NCI-H1694 (cell line): ENCODE data around the gene RBM47.
"Not testable (repeated sequence)": the region's sequence is repeated elsewhere in the genome, so short reads cannot be mapped to it uniquely, and the experiment has no call there.

Experiments used
- DNase-seq: peaks from one replicate; lab custom pipeline; 2025; lab: John Stamatoyannopoulos, UW

The RBM47 gene

GRCh38 chr4:40629401-40630334 is at the start of gene RBM47:
TSS of gene RBM47 (minus strand) at chr4:40629864. CDS start at chr4:40438893, 190,971 bp downstream.
- no peak for DNase-seq

DNA sequence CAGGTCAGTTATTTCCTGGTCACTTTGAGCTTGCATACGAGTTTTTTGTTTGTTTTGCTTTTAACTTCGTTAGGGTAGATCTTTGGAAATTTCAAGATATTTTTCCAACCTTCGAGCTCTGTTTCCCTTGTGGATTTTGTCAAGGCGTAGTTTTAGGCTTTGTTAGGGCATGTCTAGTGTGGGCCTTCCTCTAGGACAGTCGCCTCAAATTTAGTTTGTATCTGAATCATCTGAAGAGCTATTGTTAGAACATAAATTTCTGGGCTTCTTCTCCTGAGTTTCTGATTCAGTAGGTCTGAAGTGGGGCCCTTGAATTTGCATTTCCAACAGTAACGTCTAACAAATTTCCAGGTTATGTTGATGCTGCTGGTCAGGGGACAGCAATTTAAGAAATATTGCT is 48.8 kb upstream of the RBM47 start:
- DNase-seq = no peak

DNA sequence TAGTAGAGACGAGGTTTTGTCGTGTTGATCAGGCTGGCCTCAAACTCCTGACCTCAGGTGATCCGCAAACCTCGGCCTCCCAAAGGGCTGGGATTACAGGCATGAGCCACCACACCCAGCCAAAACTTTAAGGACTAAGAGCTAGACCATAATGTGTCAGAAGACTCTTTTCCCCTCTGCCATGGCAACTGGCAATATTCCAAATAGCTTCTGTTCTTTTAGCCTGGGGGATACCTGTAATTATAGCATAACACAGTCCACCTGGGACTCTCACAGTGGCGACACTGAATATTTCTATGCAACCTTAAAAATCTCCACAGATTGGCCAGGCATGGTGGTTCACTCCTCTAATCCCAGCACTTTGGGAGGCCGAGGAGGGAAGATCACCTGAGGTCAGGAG is 45.5 kb upstream of the RBM47 start:
- DNase-seq = no peak

DNA sequence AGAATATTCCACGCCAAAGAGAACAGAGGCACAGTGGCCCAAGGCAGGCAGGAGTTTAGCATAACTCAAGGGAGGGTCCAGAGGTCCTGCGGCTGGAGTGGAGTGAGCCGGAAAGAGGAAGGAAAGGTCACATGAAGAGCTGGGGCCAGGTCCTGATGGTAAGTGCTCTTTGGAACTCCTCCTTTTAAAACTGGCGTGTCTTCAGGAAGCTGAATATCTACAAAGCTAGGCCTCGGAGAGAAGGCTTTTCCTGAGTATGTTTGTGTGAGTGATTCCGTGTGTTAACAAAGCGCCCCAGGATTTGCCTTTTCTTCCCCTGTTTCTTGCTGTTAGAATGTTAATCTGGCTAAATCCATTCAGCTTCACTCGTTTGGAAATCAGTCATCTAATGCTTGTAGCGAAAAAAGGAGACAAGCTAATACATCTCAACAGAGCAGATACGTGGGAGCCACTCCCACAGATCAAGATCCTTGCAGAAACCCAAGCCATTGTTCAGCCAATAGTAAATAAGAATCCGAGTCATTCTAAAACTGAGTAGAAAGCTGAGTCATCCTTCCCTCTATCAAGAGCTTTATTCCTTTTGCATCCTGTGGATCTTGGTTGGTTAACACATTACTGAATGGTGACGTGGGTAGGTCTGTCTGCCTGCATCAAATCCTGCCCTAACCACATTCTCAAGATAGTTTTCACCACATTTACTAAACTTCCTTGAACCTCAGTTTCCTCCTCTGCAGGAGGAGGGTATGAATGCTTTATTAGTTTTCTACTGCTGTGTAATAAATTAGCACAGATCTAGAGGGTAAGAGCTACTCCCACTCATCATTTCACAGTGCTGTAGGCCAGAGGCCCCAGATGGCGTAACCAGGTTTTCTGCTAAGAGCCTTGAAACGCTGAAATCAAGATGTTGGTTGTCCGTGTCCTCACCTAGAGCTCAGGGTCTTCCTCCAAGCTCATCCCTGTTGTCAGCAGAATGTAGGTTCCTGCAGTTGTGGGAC is 43.2 kb upstream of the RBM47 start:
- DNase-seq = no peak

DNA sequence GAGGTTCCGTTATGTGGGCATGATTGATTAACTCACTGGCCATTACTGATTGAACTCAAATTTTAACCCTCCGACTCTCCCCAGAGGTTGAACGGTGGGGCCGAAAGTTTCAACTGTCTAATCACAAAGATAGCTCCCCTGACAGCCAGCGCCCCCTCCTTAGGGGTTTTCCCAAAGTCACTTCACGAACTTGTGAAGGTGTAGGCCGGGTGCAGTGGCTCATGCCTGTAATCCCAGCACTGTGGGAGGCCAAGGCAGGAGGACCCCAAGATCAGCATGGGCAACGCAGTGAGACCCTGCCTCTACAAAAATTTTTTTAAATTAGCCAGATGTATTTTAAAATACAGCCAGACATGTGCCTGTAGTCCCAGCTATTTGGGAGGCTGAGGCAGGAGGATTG is 39.8 kb upstream of the RBM47 start:
- DNase-seq = no peak

DNA sequence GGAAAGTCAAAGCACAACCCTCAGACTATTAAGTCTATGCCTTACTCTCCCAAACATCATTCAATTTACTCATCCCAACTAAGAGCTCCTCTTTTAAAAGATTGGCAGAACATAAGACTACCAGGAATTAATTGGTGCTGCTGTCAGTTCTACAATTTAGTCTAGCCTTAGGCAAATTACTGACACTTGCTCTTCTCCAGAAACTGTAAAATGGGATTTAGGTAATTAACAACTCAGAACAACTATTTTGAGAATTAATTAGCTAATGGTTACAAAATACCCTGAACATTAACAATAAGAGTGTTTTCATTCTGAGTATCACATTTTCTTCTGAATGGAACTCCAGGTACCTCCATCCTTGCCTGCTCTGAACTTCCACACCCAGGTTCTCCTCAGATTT is 36.2 kb upstream of the RBM47 start:
- DNase-seq = no peak

GRCh38 chr4:40662962-40663604 is 33.4 kb upstream of the RBM47 start:
- DNase-seq = no peak

- DNase-seq = no peak
Measured at GRCh38 chr4:40661803-40662202, 32.1 kb upstream of the RBM47 start.

DNA sequence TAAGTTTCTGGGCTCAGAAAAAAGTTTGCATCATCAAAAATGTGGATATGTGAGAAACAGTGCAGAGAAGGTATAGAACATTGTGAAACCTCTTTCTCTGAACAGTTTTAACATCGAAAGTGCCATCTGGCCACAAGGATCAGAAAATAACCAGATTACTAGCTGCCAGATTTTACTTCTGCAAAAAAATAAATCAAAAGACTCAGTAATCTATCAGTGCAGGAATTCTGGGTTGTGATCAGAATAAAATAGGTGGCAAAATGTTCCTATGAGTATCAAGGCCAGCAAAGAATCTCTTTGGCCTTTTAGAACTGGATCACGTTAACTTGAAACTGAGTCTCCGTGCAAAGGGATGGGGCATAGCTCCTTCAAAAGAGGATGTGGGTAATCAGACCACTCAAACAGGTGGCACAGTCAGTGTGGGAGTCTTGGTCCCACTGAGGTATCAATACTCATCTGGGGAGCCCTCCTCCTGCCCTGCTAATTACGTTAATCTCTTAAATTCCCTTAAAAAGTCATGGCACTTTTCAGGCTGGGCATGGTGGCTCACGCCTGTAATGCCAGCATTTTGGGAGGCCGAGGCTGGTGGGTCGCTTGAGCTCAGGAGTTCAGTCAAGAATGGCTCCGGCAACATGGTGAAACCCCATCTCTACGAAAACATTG is 26.7 kb upstream of the RBM47 start:
- DNase-seq = no peak

DNA sequence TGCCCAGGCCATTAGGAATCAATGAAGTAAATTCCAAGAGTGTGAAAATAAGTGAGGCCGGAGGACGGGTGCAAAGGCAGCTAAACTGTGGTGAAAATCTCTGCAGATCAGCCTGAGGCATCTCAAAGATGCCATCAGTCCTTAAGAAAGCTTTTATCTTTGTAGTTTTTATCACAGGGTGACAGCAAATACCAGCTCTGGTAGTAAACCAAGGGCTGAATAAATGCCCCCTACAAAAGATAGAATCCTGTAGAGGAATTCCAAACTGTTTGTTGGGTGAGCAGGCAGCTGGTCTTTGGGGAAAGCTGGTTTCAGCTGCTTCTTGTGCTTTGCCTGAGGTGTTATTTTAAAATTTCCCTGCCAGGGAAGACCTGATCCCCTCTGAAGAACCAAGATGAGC is 21.6 kb upstream of the RBM47 start:
- no peak for DNase-seq

GRCh38 chr4:40649321-40649720 is 19.7 kb upstream of the RBM47 start:
- DNase-seq = no peak

- no peak for DNase-seq
Measured at GRCh38 chr4:40648742-40649281, 19.1 kb upstream of the RBM47 start.

DNA sequence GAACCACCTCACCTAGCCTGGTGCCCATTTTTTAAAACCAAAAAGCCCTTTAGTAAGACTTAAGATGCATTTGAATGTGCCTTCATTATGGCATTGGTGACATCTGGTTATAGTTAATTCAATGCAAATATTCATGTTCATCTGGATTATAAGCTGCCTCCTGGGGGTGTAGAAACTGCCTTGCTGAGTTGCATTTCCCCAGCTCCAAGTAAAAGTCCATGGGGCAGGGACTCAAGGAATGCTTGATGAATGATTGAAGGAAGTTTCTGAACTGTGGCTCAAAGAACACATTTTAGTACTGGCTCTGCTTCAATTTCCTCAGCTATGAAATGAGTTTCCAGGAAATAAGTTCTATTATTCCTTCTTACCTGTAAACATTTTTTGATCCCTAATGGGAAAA is 18.5 kb upstream of the RBM47 start:
- DNase-seq = no peak

GRCh38 chr4:40645586-40645985 is 15.9 kb upstream of the RBM47 start:
- no peak for DNase-seq

DNA sequence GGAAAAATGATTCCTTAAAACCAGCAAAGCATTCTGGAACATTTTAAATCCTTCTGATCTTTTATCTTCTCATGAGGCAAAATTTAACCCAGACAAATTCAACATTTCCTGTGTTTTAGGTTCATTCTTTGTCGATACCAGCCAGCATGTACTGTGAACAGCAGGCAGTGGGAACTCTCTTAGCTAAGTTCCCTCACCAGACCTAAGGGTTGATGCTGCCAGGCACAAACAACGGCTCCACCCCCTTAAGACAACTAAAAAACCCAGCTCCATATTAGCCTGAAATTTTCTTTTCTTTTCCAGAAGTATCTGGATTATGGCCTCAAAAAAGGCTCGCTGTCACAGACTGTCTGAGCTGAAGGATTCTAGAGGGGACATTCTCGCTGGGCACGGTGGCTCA is 2.4 kb upstream of the RBM47 start:
- no peak for DNase-seq

GRCh38 chr4:40630335-40631021 is 814 bp upstream of the RBM47 start:
- no peak for DNase-seq

DNA sequence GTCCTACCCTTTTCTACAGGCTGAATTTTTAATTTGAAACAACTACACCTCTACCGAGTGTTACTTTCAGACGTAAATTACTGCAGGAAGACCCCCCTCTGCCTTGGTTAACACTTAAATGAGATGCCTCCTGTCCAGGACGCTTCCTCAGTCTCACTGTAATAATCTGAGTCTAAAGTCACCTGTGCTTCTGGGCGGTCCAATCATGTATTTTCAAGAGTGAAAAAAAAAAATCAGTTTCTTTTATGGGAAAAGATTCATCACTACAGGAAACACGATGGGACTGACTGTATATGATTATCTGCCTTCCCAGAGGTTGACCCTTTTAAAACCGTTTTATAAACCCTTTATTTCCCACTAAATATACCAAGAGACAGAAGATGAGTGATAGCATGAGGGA is 776 bp downstream of the RBM47 start:
- no peak for DNase-seq

DNA sequence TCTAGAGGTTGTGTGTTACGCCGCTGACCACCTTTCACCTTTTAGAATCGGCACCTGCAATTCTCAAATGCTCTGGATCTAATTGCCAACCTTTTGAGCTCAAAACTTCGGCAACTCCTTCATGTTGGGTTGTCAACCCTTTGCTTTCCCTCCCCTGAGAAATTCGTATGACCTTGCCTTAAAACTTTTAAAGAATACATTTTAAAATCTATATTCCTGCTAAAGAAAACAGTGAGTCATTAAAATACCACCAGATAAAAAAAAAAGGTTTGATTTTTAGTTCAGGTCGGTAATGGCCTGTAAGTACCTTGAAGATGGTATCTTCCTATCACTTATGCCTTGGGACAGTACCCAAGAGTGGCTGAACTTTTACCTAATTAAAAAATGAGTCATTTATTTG is 1.3 kb downstream of the RBM47 start:
- DNase-seq = not testable (repeated sequence)

DNA sequence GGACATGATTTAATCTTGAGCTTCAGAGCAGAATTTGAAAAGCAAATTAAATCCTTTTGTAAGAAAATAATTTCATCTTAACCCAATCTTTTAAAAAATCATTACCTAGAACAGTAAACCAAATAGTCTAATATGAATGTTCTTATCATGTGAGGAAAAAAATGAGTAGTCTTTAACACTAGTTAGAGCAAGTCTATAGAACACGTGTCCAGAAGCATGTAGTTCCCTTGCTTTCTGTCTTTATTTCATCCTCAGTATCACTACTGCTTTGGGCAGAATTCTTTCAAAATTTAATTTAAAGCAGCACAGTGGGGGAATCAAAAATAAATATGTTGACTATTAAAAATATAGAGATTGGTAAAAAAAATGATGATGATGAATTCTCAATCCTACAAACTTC is 2.1 kb downstream of the RBM47 start:
- no peak for DNase-seq

DNA sequence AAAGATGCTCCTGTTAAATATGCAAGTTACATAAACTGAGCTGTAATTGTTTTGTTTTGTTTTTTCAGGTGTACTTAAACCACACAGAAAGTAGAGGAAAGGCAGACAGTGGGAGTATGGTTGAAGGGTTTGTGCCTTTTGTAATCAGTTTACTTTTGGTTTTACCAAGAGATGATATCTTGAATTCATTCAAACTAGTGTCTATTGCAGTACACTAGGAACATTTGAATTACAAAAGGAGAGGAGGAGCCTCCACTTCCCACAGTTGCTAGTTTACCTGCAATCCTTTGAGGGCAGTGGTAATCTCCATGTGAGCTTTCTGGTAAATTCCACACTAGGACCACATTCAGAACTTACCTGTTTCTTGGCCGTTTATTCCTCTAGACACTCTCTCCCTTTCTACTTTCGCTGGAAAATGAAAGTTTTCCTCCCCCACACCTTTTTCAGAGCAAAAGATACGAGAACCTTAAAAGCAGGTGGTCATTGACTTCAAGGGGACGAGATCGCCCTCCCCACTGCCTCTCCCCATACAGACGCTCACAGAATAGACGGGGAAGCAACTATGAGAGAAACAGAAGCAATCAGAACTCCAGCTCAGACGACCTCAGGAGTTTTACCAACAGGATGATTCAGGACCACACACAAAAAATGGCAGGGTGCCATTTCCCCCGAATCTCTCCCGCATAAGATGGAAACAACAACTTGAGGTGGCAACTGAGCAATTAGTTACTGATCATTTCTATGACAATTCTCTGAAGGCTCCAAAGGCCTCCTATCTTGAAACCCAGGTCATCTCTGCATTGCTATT is 3.3 kb downstream of the RBM47 start:
- no peak for DNase-seq
